GM10847 (cell line): Measurements from ENCODE around the gene MIA3.
A peak's percentile ranks its signal among the peaks of the same experiment; 100 is the strongest.

Source experiments
- POLR2A ChIP-seq: IDR thresholded peaks from 2 replicates; pipeline ENCODE4 v1.6.1; 2011; ENCODE audit not compliant: insufficient read length; ENCODE audit errors: extremely low read depth

MIA3 gene

GRCh38 chr1:222697826-222698225, 79.9 kb downstream of the MIA3 start:
- TF ChIP-seq POLR2A = no peak

DNA sequence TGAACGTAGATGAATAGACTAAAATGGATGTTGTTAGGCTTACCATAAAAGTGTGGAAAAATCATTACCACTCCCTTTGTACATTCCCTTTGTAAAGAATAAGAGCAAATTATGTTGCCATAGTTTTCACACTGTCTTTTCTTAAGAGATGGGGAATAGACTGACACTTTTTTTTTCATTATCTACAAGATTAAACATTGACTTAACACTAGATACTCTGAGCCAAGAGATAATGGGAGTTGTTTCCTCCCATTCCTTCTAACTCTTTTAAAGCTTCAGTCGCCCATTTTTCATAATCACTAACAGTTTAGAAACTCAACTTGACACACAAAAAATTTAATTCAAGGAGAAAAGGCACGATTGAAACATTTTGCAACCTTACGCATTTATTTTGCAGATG, 84.3 kb downstream of the MIA3 start:
- TF ChIP-seq POLR2A = no peak

- no peak for TF ChIP-seq POLR2A
These were observed 86.4 kb downstream of the MIA3 start for GRCh38 chr1:222704260-222704659.

- no peak for TF ChIP-seq POLR2A
These were observed 88.9 kb downstream of the MIA3 start for GRCh38 chr1:222706815-222707214.

DNA sequence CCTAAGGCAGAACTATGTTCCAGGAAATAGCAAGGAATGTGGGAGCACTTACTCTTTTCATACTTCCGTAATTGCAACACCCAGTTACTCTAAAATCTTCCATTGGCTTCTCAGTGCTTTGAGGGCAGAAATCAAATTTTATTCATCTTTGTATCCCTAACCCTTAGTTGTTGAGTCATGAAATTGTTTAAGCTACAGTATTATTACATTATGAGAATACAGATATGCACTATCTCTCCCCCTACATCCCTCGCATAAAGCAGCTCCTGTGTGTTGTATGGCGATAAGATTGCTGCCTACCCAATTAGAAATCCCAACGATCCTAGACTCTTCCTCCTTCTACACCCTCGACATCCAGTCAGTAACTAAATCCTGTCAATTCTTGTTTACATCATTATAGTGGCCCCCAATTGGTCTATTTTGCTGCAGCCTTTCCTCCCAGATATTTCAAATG, 91.8 kb downstream of the MIA3 start:
- TF ChIP-seq POLR2A = no peak

DNA sequence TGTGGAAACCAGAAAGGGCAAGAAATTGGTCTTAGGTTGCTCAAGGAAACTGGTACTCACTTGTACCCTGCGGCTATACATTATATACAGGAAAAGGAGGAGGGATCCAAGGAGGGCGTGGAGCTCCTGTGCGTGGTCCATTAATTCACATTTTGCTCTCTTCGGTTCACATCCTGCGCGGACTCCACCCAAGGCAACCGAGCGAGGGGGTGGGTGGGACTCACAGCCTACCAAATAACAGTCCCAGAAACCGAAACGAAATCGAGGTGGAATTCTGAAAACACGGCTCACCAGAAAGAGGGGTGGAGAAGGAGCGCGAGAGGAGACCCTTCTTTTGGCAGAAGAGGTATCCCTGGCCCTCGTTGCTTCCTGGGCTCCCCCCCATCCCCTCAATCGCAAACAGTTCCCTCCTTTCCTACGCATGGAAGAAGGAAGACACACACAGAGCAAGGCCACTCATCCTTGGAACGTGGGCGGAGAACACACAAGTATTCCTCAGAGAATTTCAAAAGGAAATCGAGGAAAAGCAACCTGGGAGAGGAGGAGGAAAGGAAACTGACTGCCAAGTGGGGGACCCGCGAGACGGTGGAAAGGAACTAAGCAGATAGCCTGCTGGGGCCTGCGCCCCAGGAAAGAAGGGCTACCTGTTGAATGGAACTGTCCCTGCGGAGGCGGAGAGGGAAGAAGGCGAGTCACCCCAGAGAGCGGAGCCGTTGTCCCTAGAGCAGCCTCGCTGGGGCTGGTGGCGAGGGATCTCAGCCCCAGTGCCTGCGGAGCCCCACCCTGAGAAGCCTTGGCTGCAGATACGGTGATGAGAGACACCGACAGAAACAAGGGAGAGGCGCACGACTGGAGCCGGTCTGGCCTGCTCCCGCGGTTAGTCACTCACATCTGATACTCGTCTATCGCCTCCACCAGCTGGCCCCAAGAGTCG, 93.7 kb downstream of the MIA3 start:
- TF ChIP-seq POLR2A = no peak

DNA sequence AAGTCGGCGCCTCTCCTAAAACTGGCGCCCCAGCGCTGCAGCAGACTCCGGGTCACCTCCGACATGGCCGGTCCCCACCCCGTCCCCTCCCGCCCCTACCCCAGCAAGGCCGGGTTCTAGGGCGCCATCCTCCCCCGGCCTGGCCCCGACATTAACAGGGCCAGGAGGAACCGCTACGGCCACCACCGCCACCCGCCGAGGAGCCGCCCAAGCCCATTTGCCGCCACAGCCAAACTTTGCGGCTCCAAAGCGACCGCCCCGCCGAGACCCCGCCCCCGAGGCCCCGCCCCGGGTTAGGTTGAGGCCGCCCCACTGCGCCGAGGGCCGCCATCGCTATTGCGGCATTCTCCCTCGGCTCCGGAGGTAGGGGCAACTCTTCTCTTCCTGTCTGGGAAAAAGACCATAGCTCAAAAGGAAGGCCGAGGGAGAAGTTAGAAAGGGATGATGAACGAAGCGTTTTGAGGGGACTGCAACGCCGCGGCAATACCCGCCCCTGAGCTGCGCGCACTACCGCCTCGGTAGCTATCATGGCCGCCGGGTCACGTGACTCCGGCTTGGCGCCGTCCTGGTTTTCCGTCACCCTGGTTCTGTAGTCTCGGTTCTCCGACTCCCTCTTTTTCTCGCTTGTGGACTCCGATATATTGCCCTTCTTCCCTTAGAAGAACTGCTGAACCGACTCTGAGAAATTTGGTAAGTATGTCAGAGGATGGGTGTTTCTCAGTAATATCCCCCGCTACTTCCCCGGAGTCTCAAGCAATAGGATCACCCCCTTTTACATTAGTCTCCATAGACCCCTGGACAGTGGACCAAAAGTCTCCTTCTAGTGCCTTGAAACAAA, 94.6 kb downstream of the MIA3 start, which contains the start of the genes AIDA and BROX:
Gene AIDA, minus strand, starts transcription at position 239 of the 838 bp plus-strand sequence. Its CDS starts 174 bp downstream, at position 65.
Gene BROX, plus strand, starts transcription at position 312 of the 838 bp plus-strand sequence. CDS start 3,136 bp downstream, outside the sequence.
- peak; percentile 48 for TF ChIP-seq POLR2A

DNA sequence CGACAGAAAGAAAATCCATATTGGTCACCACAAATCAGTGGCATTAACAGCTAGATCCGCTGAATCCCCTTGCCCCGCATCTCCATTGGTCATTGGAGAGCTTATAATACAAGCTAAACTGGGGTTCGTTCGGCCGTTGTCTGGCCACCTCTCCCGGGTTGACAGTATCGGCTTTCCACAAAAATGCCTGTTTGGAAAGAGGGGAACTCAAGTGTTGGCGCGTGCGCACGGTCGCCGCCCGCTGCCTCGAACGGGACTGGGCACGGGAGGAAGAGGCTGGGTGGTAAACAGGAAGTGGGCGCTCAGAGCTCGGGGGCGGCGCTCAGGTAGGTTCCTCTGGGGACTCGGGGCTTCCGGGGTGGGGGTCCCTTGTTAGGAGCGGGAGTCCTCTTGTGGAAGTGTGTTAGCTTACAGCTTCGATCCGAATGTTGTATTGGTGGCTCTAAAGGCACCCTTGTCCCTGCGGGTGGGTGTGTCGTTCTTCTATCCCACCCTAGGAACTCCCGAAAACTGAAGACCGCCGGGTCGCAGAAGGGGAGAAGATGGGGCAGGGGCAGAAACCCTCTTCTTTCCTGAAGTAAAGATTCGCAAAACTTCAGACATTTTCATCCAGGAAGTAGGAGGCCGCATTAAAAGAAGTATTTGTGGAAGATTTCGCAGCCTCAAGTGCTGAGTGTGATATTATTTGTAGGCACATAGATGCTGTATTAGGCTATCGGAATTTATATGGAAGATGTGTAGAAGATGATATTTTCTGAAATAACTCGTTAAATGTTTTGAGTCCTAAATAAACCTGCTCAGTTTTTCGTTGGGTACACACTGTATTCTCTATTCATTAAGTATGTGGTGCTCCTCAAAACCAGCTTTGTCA, 95.4 kb downstream of the MIA3 start:
- TF ChIP-seq POLR2A = peak; percentile 51

DNA sequence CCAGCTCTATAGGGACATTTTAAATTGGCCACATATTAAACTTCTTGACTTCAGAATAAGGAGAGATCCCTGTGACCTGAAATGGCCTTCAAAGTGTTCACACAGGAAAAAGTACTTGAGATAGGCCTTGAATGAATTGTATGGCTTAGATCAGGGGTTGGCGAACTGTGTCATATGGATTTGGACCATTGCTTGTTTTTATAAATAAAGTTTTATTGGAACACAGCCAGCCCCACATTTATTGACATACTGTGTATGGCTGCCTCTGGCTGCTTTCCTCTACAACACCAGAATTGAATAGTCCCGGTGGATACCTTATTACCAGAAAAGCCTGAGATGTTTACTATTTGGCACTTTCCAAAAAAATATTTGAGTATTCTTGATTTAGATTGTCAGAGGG, 98.5 kb downstream of the MIA3 start:
- no peak for TF ChIP-seq POLR2A
